Fibroblast of skin of right biceps (primary cell): ENCODE measurements around the gene CLCA2.

Experiments
- DNase-seq: peaks from one replicate; pipeline ENCODE4 v3.0.0-alpha.2; 2013

CLCA2 gene

GRCh38 chr1:86434059-86434458, 10.1 kb downstream of the CLCA2 start:
- DNase-seq, result no peak

- DNase-seq, result no peak
Observed at GRCh38 chr1:86435327-86435726, 11.4 kb downstream of the CLCA2 start.

DNA sequence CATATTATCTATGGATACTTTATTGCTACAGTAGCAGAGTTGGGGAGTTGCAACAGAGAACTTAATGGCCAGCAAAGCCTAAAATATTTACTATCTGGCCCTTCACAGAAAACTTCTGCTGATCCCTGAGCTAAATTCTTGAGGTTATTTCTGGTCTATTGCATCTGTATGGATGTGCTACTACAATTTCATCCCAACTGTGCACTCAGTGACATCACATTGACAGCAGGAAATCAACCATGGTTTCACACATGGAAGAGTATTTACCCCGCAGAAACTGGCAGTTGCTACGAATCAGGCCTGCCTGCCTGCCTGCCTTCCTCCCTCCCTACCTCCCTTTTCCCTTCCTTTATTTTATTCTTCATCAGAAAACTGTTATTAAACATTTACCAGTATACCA, 12.1 kb downstream of the CLCA2 start:
- peak; percentile 31 for DNase-seq

DNA sequence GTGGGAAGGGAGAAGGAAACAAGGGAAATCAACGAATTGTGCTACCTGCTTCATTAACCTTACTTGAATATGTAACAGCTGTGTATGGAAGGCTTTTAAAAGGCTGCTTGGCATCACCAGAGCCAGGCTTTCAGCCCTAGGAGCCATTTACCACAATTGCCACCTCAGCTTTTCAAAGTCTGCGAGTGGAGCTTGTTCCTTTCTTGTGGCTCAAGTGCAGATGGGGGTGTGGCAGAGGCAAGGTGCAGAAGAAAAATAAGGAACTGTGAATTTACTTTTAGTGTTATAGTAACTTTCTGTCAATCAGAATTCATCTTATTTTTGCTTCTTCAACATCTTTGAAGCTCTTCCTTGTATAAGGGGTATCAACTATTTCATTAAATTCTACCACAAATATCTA, 17.6 kb downstream of the CLCA2 start:
- DNase-seq, result no peak

DNA sequence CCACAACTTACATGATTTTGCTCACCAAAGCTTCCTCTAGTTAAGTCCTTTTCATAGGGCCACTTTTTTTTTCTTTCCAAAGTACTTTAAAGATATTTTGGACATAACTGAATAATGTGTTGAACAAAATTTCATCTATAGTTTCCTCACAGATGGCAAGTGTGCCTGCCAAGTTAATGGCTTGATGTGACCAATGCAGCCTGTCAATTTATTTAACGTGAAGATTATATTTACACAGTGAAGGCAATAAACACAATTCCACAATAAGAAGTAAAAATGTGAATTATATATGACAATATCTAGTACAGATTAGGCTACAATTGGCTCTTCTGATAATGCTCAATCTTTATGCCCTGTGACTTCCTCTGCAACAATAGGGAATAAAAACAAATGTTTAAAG, 18.0 kb downstream of the CLCA2 start:
- no peak for DNase-seq

GRCh38 chr1:86445919-86446318, 21.9 kb downstream of the CLCA2 start:
- peak; percentile 22 for DNase-seq

DNA sequence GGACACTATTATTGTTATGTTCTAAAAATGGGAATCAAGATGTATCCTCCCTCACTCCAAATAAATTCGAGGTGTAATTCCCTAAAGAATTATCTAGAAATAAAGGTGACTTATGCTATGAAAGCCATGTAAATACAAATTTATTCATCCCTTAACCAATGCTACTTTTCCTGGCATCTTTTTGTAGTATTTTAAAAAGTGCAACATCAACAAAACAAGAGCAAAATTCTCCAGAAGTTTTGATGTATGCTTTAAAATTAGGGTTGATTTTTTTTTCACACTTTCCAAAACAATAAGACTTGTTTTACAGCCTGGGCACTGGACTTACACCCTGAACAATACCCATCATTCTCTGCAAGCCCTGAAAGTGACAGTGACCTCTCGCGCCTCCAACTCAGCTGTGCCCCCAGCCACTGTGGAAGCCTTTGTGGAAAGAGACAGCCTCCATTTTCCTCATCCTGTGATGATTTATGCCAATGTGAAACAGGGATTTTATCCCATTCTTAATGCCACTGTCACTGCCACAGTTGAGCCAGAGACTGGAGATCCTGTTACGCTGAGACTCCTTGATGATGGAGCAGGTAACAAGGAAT, 23.3 kb downstream of the CLCA2 start:
- no peak for DNase-seq

DNA sequence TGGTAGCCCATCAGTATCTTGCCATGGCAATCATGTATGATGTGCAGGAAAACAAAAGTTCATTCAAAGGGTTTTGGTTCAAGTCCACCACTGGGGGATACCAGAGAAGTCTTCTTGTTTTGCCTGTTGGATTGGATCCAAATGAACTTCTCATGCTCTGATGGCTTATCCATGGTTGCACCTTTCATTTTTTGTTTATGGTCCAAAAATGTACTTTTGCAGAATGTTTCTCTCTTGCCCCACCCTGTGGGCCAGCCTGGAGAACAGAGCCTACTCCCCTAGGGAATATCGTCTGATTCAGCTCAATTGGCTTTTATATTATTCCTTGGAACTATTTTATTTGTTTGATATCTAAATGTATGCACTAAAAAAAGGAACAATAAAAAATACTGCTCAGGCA, 24.7 kb downstream of the CLCA2 start:
- DNase-seq, result no peak

- DNase-seq, result no peak
Observed at GRCh38 chr1:86449103-86449502, 25.1 kb downstream of the CLCA2 start.

DNA sequence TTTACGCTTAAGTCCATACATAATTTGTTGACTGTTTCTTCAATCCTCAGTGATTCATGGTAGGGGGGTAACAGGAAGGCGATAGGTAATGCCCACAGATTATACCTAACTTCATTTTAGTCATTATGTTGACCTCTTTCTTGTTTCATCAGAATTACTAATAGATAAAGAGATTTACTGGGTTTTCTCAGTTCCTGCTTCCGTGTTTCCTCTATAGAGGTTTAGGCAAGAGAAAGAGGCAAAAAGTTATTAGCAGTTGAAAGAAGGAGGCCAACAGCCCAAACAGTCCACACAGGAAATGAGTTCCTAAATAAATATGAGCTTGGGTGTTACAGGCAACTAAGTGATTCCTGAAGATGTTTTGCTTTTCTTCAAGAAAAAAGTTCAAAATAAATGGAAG, 26.9 kb downstream of the CLCA2 start:
- no peak for DNase-seq

GRCh38 chr1:86453664-86454063, 29.7 kb downstream of the CLCA2 start:
- no peak for DNase-seq

- no peak for DNase-seq
Observed at GRCh38 chr1:86455073-86455472, 31.1 kb downstream of the CLCA2 start.

GRCh38 chr1:86460998-86461397, 37.0 kb downstream of the CLCA2 start:
- no peak for DNase-seq

GRCh38 chr1:86461482-86461881, 37.5 kb downstream of the CLCA2 start:
- DNase-seq, result no peak

- DNase-seq, result no peak
Observed at GRCh38 chr1:86464819-86465218, 40.8 kb downstream of the CLCA2 start.

DNA sequence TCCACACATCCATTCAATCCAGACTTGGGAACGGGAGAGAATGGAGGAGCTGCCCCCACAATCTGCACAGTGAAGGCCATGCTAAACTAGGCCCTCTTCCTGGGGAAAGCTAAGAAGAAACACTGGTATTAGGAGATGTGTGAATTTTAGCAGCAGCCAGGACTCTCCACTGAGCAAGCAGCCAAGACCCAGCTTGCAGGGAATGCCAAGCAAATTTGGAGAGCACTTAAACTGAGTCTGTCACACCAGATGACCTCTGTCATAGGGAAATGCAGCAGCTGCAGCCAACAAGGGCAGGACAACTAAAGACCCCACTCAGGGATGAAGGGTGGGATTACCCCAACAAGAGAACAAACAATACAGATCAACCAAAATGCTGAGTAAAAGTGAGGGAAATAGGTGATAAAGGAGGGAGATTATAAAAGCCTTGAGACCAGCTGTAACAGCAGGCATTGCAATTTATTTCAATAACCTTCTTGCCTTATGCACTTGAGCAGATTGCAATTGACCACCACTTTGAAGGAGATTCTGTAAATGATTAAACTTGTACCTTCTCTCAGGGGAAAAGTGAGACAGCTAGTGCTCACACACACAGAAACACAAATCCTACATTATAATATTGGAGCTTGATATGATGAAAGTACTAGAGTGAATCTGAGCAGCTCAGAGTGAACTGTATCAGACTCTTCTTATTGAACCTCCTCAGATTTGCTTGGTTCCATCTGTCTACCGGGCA, 42.3 kb downstream of the CLCA2 start:
- no peak for DNase-seq

DNA sequence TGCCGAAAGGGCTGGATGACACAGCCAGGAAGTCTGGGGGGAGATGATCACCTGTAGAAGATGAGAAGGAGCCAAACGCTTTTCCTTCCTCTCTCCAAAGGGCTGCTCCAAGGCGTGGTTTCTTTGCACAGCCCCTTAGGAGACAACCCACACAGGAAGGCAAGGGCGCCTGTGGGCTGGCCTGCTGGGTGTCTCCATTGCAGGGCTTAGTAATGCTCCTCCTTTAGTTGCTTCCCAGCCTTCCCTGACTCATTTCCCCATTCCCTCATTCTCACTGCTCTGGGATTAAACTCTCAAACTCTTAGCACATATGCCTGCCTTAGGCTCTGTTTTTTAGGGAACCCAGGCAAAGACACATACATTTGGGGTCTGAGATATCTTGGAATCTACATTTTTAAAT, 43.0 kb downstream of the CLCA2 start:
- DNase-seq, result peak; percentile 27

DNA sequence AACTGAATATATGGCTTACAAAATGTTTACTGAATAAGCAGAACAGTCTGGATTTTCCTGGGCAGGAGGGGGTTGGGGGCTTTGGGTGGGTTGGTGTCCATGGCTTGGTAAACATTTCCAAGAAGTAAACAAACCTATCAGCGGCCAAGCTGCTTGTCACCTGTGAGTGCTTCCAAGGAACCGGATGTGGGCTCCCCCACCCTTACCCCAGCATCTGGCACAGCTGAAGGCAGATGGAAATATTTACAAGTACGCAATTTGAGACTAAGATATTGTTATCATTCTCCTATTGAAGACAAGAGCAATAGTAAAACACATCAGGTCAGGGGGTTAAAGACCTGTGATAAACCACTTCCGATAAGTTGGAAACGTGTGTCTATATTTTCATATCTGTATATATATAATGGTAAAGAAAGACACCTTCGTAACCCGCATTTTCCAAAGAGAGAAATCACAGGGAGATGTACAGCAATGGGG, 44.6 kb downstream of the CLCA2 start, which contains the start of gene CLCA1:
Gene CLCA1, plus strand, starts transcription at position 427 of the 477 bp plus-strand sequence. Its CDS starts 45 bp downstream, at position 472.
- DNase-seq, result no peak

GRCh38 chr1:86470859-86471258, 46.9 kb downstream of the CLCA2 start:
- no peak for DNase-seq

DNA sequence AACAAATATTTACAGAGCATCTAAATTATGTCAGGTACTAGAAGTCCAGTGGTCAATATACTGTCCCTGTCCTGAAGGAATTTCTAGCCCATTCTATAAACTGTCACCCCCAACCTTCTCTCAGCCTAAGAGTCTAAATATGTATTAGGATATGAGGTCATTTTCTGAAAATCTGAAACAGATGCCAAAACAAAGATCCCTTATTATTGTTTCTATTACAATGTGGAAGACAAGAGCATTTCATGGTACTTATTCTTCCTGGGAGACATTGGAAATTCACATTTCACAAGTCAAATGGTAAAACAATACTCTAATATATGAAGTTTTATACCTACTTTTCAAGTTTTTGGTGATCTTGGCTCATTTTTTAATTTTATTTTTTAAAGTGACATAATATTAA, 47.3 kb downstream of the CLCA2 start:
- DNase-seq, result peak; percentile 39

GRCh38 chr1:86472152-86472551, 48.2 kb downstream of the CLCA2 start:
- DNase-seq, result no peak

GRCh38 chr1:86472767-86473166, 48.8 kb downstream of the CLCA2 start:
- DNase-seq, result no peak

DNA sequence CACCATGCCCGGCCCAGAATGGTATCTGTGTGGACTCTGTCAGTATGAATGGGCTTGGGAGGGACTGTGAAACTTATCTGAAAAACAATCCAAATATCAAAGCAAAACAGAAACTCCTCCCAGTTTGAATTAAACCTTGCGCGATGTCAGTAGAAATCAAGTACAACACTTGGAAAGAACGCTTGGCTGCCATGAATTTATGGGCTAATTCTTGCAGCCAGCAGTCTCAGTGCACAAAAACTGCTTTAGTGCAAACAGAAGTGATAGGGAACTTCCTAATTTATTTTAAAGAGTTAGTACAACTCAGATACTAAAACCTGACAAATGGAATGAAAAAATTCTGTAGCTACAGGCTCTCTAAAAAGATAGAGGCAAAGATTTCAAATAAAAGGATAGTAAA, 53.3 kb downstream of the CLCA2 start:
- no peak for DNase-seq

- no peak for DNase-seq
Observed at GRCh38 chr1:86477682-86478081, 53.7 kb downstream of the CLCA2 start.
